Small intestine (tissue), 7 donors: ENCODE results near the gene ALDH16A1. TPM values are rescaled to one million over a fixed set of nuclear protein-coding genes. Genes with fewer than 3 reads are reported as not detected.

Source experiments
- DNase-seq, 2 donors: peaks; one replicate each; pipeline versions ENCODE4 v3.0.0 to v3.0.0-alpha.2; 2013
- FAIRE-seq: peaks from 2 replicates; lab custom pipeline; 2012; peaks lifted over from hg19 to GRCh38; lab: Jason Lieb, UNC
- H3K27ac ChIP-seq, 3 donors: one replicate each; pipeline ENCODE4 v1.5.1; 2013; ENCODE audit warnings: low read length in 2 of 3, mild to moderate bottlenecking in 2 of 3, control low read depth in 1 of 3, inconsistent platforms in 1 of 3, low read depth in 1 of 3, moderate library complexity in 1 of 3
- H3K27me3 ChIP-seq, 3 donors: one replicate each; pipeline ENCODE4 v1.6.1; 2013; ENCODE audit warnings: low read length in 3 of 3, inconsistent platforms in 1 of 3; ENCODE audit not compliant: control insufficient read depth in 3 of 3, insufficient read depth in 3 of 3
- H3K36me3 ChIP-seq, 3 donors: one replicate each; pipeline ENCODE4 v1.6.1; 2013; ENCODE audit warnings: low read length in 3 of 3, inconsistent platforms in 1 of 3, low read depth in 1 of 3, mild to moderate bottlenecking in 1 of 3, moderate library complexity in 1 of 3; ENCODE audit not compliant: control insufficient read depth in 3 of 3, insufficient read depth in 2 of 3
- H3K4me1 ChIP-seq, 3 donors: one replicate each; pipeline ENCODE4 v1.6.1; 2013; ENCODE audit warnings: low read length in 2 of 3, inconsistent platforms in 1 of 3, low read depth in 1 of 3, mild to moderate bottlenecking in 1 of 3, moderate library complexity in 1 of 3; ENCODE audit not compliant: control insufficient read depth in 3 of 3, insufficient read depth in 2 of 3
- H3K4me3 ChIP-seq, 3 donors: one replicate each; pipeline ENCODE4 v1.5.1; 2013; ENCODE audit warnings: low read length in 3 of 3, control low read depth in 1 of 3, inconsistent platforms in 1 of 3, low read depth in 1 of 3, mild to moderate bottlenecking in 1 of 3, moderate library complexity in 1 of 3
- H3K9me3 ChIP-seq, 2 donors: one replicate each; pipeline ENCODE4 v1.6.1; 2013; ENCODE audit warnings: low read depth in 1 of 2, low read length in 1 of 2; ENCODE audit not compliant: control insufficient read depth in 2 of 2, insufficient read depth in 1 of 2
- WGBS, 3 donors: extraction: QIAGEN DNeasy Blood & Tissue Kit; methylation state at CpG; one replicate each; pipeline ENCODE4 v1.1.7; 2013; 5-methylcytosine and 5-hydroxymethylcytosine counted together
- polyA plus RNA-seq, 4 donors: library from polyadenylated mRNA; stranded (reverse) in 3 of 4; unstranded in 1 of 4; fragments of 200-250 nt in 3 of 4; fragments of 120-200 nt in 1 of 4; gene quantifications; one replicate each; pipeline versions ENCODE4 v1.2.1 to v1.2.3, GENCODE V29; 2013
- donor health status: healthy with polysubstance abuse.
- donor health status: control.
- donor health status: control.
- donor health status: Bipolar disorder and iron deficiency.
- donor health status: healthy.

The ALDH16A1 gene
- polyA plus RNA-seq, 4 donors = 26.3 to 130 (median 83.6) TPM

DNA sequence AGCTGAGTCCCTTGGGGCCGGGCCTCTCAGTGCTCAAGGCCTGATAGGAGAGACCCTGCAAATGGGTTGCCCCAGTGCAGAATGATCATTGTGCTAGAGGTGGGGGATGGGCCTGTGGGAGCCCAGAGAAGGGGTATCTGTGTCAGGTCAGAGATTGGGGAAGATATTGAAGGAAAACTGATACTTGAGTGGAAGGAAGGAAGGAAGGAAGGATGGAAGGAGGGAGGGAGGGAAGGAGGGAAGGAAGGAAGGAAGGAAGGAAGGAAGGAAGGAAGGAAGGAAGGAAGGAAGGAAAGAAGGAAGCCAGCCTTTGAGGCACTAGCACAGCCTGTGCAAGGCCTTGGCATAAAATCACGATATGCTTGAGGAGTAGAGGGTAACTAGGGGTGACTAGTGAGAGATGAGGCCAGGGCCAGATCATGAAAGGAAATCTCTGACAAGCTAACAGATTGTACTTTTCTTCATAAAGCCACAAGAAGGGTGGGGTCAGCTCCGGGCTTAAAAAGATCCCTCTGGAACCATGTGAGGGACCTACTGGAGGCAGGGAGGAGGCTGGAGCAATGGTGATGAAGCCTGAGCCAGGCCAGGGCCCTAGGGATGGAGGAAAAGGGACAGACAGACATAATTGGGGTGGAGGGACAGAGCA, 41.2 kb upstream of the ALDH16A1 start:
- Histone ChIP-seq H3K27me3 (peaks cover 0 to 17% (median 2%) of the 10 kb centered on the region in 3 donors), H3K9me3 (no peaks in the 10 kb centered on the region), H3K27ac (no peak overlapping the region), H3K4me1 (no peaks in the 10 kb centered on the region), H3K36me3 (no peaks in the 10 kb centered on the region), H3K4me3 (no peak overlapping the region)
- WGBS, 3 donors = 44 to 75% (median 71%) methylated on average over 3 of the region's 3 CpGs
- DNase-seq = no peak
- FAIRE-seq = no peak

DNA sequence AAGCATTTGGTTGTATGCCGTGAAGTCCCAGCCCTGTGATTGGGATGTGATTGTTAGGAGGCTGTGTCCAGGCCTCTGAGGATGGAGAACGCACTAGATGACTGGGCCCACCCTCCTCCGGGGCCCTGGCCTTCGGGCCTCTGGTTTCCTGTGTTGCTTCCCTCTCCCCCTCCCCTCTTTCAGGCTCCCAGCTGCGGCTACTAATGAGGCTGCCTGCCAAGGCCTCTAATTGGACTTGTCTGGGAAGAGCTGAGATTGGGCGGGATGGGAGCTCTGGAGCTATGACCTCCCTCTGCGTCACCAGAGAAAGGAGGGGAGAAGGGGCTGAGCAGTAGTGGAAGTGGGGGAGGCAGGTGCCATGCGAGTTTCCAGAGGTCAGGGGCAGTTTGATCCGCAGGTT, 39.7 kb upstream of the ALDH16A1 start:
- no peaks in the 10 kb centered on the region for H3K4me1 ChIP-seq
- H3K4me3 ChIP-seq = no peak overlapping the region
- no peaks in the 10 kb centered on the region for H3K36me3 ChIP-seq
- H3K27me3 ChIP-seq = peaks cover 0 to 28% (median 2%) of the 10 kb centered on the region in 3 donors
- DNase-seq = peak in 1 of 2 donors; percentile 38
- H3K27ac ChIP-seq = no peak overlapping the region
- WGBS, 3 donors = 62 to 79% (median 71%) methylated on average over 9 of the region's 9 CpGs
- no peaks in the 10 kb centered on the region for H3K9me3 ChIP-seq
- FAIRE-seq = no peak

DNA sequence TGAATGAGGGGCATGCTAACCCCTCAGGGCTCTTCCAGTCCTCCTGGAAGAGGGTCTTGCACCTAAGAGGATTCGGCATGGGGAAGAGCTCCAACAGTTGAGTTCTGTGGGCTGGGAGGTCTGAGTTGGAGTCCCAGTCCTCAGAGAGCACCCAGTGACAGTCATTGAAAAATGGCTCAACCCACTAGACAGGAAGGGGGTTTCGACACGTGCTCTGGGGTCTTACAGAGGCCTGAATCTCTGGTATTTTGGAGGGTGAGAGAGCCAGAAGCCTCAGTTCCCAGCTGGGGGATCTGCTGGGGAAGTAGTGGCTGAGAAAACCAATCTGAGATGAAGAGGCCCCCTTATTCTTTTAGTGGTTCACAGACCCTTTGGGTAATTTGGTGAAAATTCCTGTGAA, 38.8 kb upstream of the ALDH16A1 start:
- Histone ChIP-seq H3K27ac (no peak overlapping the region), H3K9me3 (no peaks in the 10 kb centered on the region), H3K4me1 (no peaks in the 10 kb centered on the region), H3K27me3 (peaks cover 0 to 37% (median 9%) of the 10 kb centered on the region in 3 donors), H3K4me3 (no peak overlapping the region), H3K36me3 (no peaks in the 10 kb centered on the region)
- no peak for FAIRE-seq
- 83 to 85% (median 84%) methylated on average over 3 of the region's 3 CpGs for WGBS, 3 donors
- DNase-seq = no peak

DNA sequence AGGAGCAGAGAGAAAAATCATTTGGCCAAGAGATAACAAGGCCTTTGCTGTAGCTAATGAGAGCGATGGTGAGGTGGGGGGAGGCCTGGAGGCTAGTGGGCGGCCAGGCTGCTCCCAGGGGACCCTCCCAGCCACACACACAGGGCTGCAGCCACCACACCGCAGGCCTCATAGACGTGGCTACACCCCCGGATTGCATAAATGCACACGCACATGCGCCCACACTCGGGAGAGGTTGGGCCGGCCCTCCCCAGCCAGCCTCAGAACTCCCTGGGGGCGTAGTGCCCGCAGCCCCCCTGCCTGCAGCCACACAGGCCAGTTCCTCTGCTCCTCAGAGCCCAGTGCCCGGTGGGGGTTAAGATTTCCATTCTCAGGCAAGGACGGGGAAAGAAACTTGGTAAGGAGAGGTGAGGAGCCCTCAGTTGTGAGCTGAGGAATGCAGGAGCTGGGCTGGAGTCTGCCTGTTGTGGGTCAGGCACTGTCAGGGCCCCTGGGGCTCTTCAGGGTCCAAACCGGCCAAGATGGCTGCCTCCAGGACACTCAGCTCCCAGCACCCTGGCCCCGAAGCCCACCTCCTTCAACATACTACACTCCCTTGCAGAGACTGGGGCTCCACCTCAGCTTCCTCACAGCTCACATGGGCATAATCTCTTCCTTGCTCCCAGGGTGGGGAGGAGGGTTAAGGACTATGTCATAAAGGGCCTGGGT, 37.8 kb upstream of the ALDH16A1 start:
- Histone ChIP-seq H3K27me3 (peaks cover 0 to 44% (median 9%) of the 10 kb centered on the region in 3 donors), H3K4me1 (no peaks in the 10 kb centered on the region), H3K9me3 (no peaks in the 10 kb centered on the region), H3K27ac (no peak overlapping the region), H3K36me3 (no peaks in the 10 kb centered on the region), H3K4me3 (no peak overlapping the region)
- no peak for DNase-seq
- no peak for FAIRE-seq
- WGBS, 3 donors = 47 to 68% (median 65%) methylated on average over 15 of the region's 15 CpGs

- WGBS, 3 donors = 31 to 69% (median 65%) methylated on average over 2 of the region's 2 CpGs
- H3K27ac ChIP-seq = no peak overlapping the region
- H3K4me1 ChIP-seq = no peaks in the 10 kb centered on the region
- H3K27me3 ChIP-seq = peaks cover 0 to 50% (median 9%) of the 10 kb centered on the region in 3 donors
- no peak for DNase-seq
- H3K9me3 ChIP-seq = no peaks in the 10 kb centered on the region
- no peak for FAIRE-seq
- no peak overlapping the region for H3K4me3 ChIP-seq
- no peaks in the 10 kb centered on the region for H3K36me3 ChIP-seq
These were observed 37.2 kb upstream of the ALDH16A1 start for GRCh38 chr19:49415810-49416200.

DNA sequence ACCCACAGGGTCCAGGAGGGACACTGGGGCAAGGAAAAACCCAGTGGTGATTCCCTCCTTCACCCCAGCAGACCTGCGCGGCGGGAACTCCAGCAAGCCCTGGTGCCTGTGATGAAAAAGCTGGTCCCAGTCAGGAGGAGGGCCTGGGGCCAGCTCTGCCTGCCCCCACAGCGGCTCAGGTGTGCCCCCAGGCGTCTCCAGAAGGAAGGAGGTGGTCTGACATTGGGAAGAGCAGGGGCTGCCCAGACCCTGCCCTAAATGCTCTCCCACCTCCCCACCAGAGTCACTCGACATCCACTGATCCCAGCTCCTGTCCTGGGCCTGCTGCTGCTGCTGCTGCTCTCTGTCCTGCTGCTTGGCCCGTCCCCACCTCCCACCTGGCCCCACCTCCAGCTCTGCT, 35.9 kb upstream of the ALDH16A1 start:
- FAIRE-seq = no peak
- H3K4me3 ChIP-seq = no peak overlapping the region

GRCh38 chr19:49418511-49418910, 34.5 kb upstream of the ALDH16A1 start:
- no peaks in the 10 kb centered on the region for H3K9me3 ChIP-seq
- peaks cover 16 to 73% (median 28%) of the 10 kb centered on the region in 3 donors for H3K27me3 ChIP-seq
- WGBS, 3 donors = 65 to 89% (median 66%) methylated on average over 5 of the region's 5 CpGs
- H3K36me3 ChIP-seq = no peaks in the 10 kb centered on the region
- no peak for DNase-seq
- H3K27ac ChIP-seq = no peak overlapping the region
- H3K4me1 ChIP-seq = peaks cover 0 to 2% (median 0%) of the 10 kb centered on the region in 3 donors
- no peak for FAIRE-seq
- H3K4me3 ChIP-seq = no peak overlapping the region

More for the DNA sequence above, 35.9 kb upstream of the ALDH16A1 start:
- WGBS, 3 donors = 35 to 50% (median 36%) methylated on average over 7 of the region's 7 CpGs
- Histone ChIP-seq H3K4me1 (no peaks in the 10 kb centered on the region), H3K9me3 (no peaks in the 10 kb centered on the region), H3K27ac (no peak overlapping the region), H3K27me3 (peaks cover 5 to 61% (median 17%) of the 10 kb centered on the region in 3 donors), H3K36me3 (no peaks in the 10 kb centered on the region)
- no peak for DNase-seq

DNA sequence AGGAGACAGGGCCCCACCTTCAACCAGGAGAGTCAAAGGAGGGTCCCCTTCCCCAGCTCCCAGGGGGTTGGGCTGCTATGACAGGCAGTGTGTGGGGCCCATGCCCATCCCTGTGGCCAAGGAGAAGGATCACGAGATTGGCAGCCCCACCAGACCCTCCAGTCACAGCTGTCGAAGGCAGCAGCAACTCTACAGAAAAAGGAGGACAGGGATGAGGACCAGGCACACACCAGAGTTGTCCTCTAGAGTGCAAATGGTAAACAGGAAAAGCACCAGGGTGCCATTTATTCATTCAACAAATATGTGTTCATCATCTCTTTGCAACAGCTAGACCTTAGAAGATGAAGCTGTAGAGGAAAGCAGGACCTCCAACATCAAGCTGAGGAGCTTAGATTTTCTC, 33.9 kb upstream of the ALDH16A1 start:
- H3K9me3 ChIP-seq = no peaks in the 10 kb centered on the region
- H3K27me3 ChIP-seq = peaks cover 16 to 79% (median 32%) of the 10 kb centered on the region in 3 donors
- FAIRE-seq = no peak
- peaks cover 0 to 2% (median 0%) of the 10 kb centered on the region in 3 donors for H3K4me1 ChIP-seq
- no peak for DNase-seq
- H3K36me3 ChIP-seq = no peaks in the 10 kb centered on the region
- 69 to 79% (median 71%) methylated on average over 2 of the region's 2 CpGs for WGBS, 3 donors
- H3K27ac ChIP-seq = no peak overlapping the region
- H3K4me3 ChIP-seq = no peak overlapping the region
